CD4-positive, CD25-positive, alpha-beta regulatory T cell (primary cell): ENCODE measurements around the gene AMY1B. TPM values are rescaled to one million over a fixed set of nuclear protein-coding genes. Genes with fewer than 3 reads are reported as not detected.
"Not testable (repeated sequence)": the region's sequence is repeated elsewhere in the genome, so short reads cannot be mapped to it uniquely, and the experiment has no call there.

Experiments
- ATAC-seq, 2 donors: fragments of 150-1000 bp; cut with Tn5 transposase; one replicate each; pipeline ENCODE4 v1.10.0; 2021; ENCODE audit warnings: low read depth in 2 of 2, moderate number of reproducible peaks in 2 of 2, moderate library complexity in 1 of 2
- DNase-seq, 3 donors: peaks; one replicate each; pipeline versions ENCODE4 v3.0.0 to v3.0.0-alpha.2; 2012 to 2022; ENCODE audit warnings: mixed read lengths in 1 of 3
- H3K27ac ChIP-seq: one replicate; pipeline ENCODE4 v1.7.0; 2013; ENCODE audit warnings: mild to moderate bottlenecking, low read length; ENCODE audit not compliant: insufficient read depth, poor library complexity, severe bottlenecking
- H3K27me3 ChIP-seq: one replicate; pipeline ENCODE4 v1.7.0; 2013; ENCODE audit warnings: low read length; ENCODE audit not compliant: control insufficient read depth, insufficient read depth
- H3K36me3 ChIP-seq: one replicate; pipeline ENCODE4 v1.7.0; 2013; ENCODE audit warnings: mild to moderate bottlenecking, low read length, moderate library complexity; ENCODE audit not compliant: control insufficient read depth, insufficient read depth
- H3K4me1 ChIP-seq: 2 replicates; pipeline ENCODE4 v1.7.0; 2013; ENCODE audit warnings: mild to moderate bottlenecking, low read length; ENCODE audit not compliant: insufficient read depth, control insufficient read depth, poor library complexity, severe bottlenecking
- H3K4me3 ChIP-seq: one replicate; pipeline ENCODE4 v1.7.0; 2013; ENCODE audit warnings: low read depth, mild to moderate bottlenecking, low read length, moderate library complexity
- H3K9me3 ChIP-seq, 2 experiments: 1 replicate in 1 of 2; 2 replicates in 1 of 2; pipeline ENCODE4 v1.7.0; 2013; ENCODE audit warnings: low read length in 2 of 2, mild to moderate bottlenecking in 1 of 2, moderate library complexity in 1 of 2; ENCODE audit not compliant: control insufficient read depth in 2 of 2
- H3K27ac Mint-ChIP-seq, 3 donors: one replicate each; pipeline ENCODE4 v1.8.0; 2020 to 2022; ENCODE audit warnings: mild to moderate bottlenecking in 3 of 3, mixed read lengths in 3 of 3, moderate library complexity in 2 of 3
- H3K27me3 Mint-ChIP-seq: one replicate; pipeline ENCODE4 v1.8.0; 2022; ENCODE audit warnings: mild to moderate bottlenecking, mixed read lengths
- H3K36me3 Mint-ChIP-seq: one replicate; pipeline ENCODE4 v1.8.0; 2020; ENCODE audit warnings: mixed read lengths
- H3K4me1 Mint-ChIP-seq, 4 donors: one replicate each; pipeline ENCODE4 v1.8.0; 2020 to 2022; ENCODE audit warnings: mixed read lengths in 4 of 4, mild to moderate bottlenecking in 1 of 4
- H3K4me3 Mint-ChIP-seq, 4 donors: one replicate each; pipeline ENCODE4 v1.8.0; 2020 to 2022; ENCODE audit warnings: mild to moderate bottlenecking in 4 of 4, mixed read lengths in 4 of 4, moderate library complexity in 3 of 4
- H3K9me3 Mint-ChIP-seq, 7 donors: one replicate each; pipeline ENCODE4 v1.8.0; 2020 to 2022; ENCODE audit warnings: mixed read lengths in 7 of 7, mild to moderate bottlenecking in 3 of 7, moderate library complexity in 2 of 7
- polyA plus RNA-seq, 4 donors: library from polyadenylated mRNA; unstranded; fragments of 300-500 nt; fragmentation: Illumina TruSeq; gene quantifications; one replicate each; pipeline ENCODE4 v1.2.3, GENCODE V29; 2021
- total RNA-seq: library from RNA; stranded (reverse); gene quantifications from one replicate; pipeline ENCODE4 v1.2.3, GENCODE V29; 2022

Gene AMY1B
- total and polyA plus RNA-seq, 5 donors from 2014 or later: not detected

GRCh38 chr1:103707670-103708069, 11.7 kb upstream of the AMY1B start:
- H3K4me3 Mint-ChIP-seq, H3K27me3 Mint-ChIP-seq, DNase-seq, H3K27ac ChIP-seq, H3K4me1 Mint-ChIP-seq, H3K36me3 Mint-ChIP-seq, ATAC-seq, H3K27ac Mint-ChIP-seq, H3K9me3 Mint-ChIP-seq, H3K27me3 ChIP-seq, H3K9me3 ChIP-seq, H3K4me3 ChIP-seq, H3K4me1 ChIP-seq, H3K36me3 ChIP-seq: not testable (repeated sequence)

DNA sequence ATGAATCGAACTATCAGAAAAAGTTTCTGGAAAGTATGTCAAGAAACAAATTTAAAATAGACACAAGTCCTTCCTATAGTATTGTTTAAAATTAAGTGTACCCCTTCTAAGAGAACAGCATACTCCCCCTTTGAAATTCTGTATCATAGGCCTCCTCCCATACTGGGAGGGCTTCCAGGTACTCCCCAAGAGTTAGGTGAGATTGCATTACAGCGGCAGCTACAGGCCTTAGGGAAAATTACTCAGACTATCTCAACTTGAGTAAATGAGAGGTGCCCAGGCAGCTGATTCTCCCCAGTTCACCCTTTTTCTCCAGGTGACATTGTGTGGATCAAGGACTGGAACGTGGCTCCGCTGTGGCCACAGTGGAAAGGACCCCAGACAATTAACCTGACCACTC, 5.2 kb upstream of the AMY1B start:
- not testable (repeated sequence) for H3K9me3 ChIP-seq, H3K27me3 ChIP-seq, H3K27ac ChIP-seq, H3K4me1 ChIP-seq, H3K9me3 Mint-ChIP-seq, H3K27me3 Mint-ChIP-seq, H3K27ac Mint-ChIP-seq, H3K4me3 Mint-ChIP-seq, ATAC-seq, DNase-seq, H3K36me3 ChIP-seq, H3K4me1 Mint-ChIP-seq, H3K4me3 ChIP-seq, H3K36me3 Mint-ChIP-seq

DNA sequence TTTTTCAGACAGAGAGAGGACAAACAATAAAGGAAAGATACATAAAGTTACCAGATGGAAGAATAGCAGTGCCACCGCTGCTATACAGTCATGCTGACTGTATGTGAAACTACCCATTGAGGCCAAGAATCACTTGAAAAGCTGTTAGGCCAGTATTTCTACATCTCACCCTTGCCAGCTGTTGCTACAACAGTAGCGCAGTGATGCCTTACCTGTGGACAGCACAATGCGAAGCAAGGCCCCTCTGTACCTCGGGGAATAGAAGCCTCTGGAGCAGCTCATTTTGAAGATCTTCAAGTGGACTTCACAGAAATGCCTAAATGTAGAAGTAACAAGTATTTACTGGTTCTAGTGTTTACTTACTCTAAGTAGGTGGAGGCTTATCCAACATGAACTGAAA, 4.7 kb upstream of the AMY1B start:
- not testable (repeated sequence) for H3K27ac Mint-ChIP-seq, H3K4me1 ChIP-seq, H3K4me3 ChIP-seq, H3K9me3 Mint-ChIP-seq, ATAC-seq, H3K4me3 Mint-ChIP-seq, H3K36me3 ChIP-seq, DNase-seq, H3K27ac ChIP-seq, H3K9me3 ChIP-seq, H3K36me3 Mint-ChIP-seq, H3K4me1 Mint-ChIP-seq, H3K27me3 Mint-ChIP-seq, H3K27me3 ChIP-seq

- ATAC-seq, H3K36me3 Mint-ChIP-seq, H3K4me3 Mint-ChIP-seq: not testable (repeated sequence)
These were observed 1.4 kb upstream of the AMY1B start for GRCh38 chr1:103697430-103697829.

DNA sequence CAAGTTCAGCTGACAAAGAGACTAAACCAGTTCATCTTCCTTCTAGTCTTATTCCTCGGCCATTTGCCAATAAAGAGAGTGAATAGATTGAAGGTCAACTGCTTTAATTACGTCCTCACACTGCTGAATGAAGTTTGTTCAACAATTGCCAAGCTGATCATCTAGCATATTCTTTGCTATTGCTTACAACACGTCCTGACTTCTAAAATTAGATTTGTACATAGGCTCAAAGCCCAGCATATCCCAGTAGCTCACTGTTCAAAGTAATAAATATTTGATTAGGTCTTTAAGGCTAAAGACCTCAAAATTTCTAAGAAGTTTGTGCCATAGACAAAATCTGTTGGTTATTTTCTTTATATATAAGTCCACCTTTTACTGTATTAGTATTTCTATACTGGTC, 19.7 kb downstream of the AMY1B start:
- not testable (repeated sequence) for H3K4me1 Mint-ChIP-seq, H3K4me1 ChIP-seq, H3K27me3 ChIP-seq, H3K36me3 ChIP-seq, DNase-seq, H3K27me3 Mint-ChIP-seq, H3K4me3 Mint-ChIP-seq, H3K9me3 ChIP-seq, ATAC-seq, H3K4me3 ChIP-seq, H3K27ac ChIP-seq, H3K27ac Mint-ChIP-seq, H3K9me3 Mint-ChIP-seq, H3K36me3 Mint-ChIP-seq

More at GRCh38 chr1:103697430-103697829, 1.4 kb upstream of the AMY1B start:
- H3K27me3 ChIP-seq, H3K27ac Mint-ChIP-seq, H3K36me3 ChIP-seq, H3K9me3 ChIP-seq, H3K4me1 ChIP-seq, DNase-seq, H3K9me3 Mint-ChIP-seq, H3K27me3 Mint-ChIP-seq, H3K4me1 Mint-ChIP-seq, H3K27ac ChIP-seq, H3K4me3 ChIP-seq: not testable (repeated sequence)

- H3K27ac Mint-ChIP-seq, H3K4me1 Mint-ChIP-seq, H3K4me3 ChIP-seq, DNase-seq, H3K4me1 ChIP-seq, H3K36me3 ChIP-seq, H3K27me3 ChIP-seq, H3K27me3 Mint-ChIP-seq, H3K9me3 ChIP-seq, H3K36me3 Mint-ChIP-seq, H3K4me3 Mint-ChIP-seq, H3K9me3 Mint-ChIP-seq, ATAC-seq, H3K27ac ChIP-seq: not testable (repeated sequence)
These were observed 40.5 kb downstream of the AMY1B start, which contains the start of gene AMY1A for GRCh38 chr1:103655460-103655859. AMY1A (plus strand) TSS chr1:103655760; CDS start chr1:103656331, 571 bp downstream.

DNA sequence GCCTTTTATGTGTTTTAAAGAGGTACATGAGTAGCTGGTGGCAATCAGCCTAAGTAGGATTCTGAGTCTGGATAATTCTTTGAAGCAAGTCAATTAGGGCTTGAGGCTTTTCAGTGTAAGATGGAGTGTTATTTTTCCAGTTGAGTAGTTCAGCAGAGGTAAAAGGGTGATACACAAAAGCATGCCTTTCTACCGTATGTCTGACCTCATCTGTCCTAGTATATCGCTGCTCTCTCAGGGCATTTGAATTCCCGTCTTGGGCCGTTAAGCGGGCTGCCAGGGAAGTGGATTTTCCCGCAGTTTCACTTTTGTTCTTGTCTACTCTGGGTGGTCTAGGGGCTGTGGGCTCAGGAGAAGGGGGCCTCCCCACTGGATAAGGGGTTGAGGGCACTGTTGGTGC, 41.9 kb downstream of the AMY1B start:
- not testable (repeated sequence) for H3K36me3 ChIP-seq, H3K9me3 Mint-ChIP-seq, H3K4me1 ChIP-seq, H3K4me3 ChIP-seq, H3K27ac Mint-ChIP-seq, H3K4me1 Mint-ChIP-seq, DNase-seq, H3K27ac ChIP-seq, ATAC-seq, H3K4me3 Mint-ChIP-seq, H3K9me3 ChIP-seq, H3K27me3 Mint-ChIP-seq, H3K27me3 ChIP-seq, H3K36me3 Mint-ChIP-seq

DNA sequence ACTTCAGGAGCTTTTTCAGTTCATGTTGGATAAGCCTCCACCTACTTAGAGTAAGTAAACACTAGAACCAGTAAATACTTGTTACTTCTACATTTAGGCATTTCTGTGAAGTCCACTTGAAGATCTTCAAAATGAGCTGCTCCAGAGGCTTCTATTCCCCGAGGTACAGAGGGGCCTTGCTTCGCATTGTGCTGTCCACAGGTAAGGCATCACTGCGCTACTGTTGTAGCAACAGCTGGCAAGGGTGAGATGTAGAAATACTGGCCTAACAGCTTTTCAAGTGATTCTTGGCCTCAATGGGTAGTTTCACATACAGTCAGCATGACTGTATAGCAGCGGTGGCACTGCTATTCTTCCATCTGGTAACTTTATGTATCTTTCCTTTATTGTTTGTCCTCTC, 45.1 kb downstream of the AMY1B start:
- not testable (repeated sequence) for H3K9me3 ChIP-seq, H3K36me3 Mint-ChIP-seq, H3K4me3 Mint-ChIP-seq, H3K27ac ChIP-seq, H3K4me1 ChIP-seq, ATAC-seq, H3K4me1 Mint-ChIP-seq, H3K9me3 Mint-ChIP-seq, DNase-seq, H3K27me3 Mint-ChIP-seq, H3K27ac Mint-ChIP-seq, H3K27me3 ChIP-seq, H3K4me3 ChIP-seq, H3K36me3 ChIP-seq
